ENCODE results near the gene RGS16.
"Not testable (repeated sequence)": the region's sequence is repeated elsewhere in the genome, so short reads cannot be mapped to it uniquely, and the experiment has no call there.

RGS16 gene, protein sequence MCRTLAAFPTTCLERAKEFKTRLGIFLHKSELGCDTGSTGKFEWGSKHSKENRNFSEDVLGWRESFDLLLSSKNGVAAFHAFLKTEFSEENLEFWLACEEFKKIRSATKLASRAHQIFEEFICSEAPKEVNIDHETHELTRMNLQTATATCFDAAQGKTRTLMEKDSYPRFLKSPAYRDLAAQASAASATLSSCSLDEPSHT

DNA sequence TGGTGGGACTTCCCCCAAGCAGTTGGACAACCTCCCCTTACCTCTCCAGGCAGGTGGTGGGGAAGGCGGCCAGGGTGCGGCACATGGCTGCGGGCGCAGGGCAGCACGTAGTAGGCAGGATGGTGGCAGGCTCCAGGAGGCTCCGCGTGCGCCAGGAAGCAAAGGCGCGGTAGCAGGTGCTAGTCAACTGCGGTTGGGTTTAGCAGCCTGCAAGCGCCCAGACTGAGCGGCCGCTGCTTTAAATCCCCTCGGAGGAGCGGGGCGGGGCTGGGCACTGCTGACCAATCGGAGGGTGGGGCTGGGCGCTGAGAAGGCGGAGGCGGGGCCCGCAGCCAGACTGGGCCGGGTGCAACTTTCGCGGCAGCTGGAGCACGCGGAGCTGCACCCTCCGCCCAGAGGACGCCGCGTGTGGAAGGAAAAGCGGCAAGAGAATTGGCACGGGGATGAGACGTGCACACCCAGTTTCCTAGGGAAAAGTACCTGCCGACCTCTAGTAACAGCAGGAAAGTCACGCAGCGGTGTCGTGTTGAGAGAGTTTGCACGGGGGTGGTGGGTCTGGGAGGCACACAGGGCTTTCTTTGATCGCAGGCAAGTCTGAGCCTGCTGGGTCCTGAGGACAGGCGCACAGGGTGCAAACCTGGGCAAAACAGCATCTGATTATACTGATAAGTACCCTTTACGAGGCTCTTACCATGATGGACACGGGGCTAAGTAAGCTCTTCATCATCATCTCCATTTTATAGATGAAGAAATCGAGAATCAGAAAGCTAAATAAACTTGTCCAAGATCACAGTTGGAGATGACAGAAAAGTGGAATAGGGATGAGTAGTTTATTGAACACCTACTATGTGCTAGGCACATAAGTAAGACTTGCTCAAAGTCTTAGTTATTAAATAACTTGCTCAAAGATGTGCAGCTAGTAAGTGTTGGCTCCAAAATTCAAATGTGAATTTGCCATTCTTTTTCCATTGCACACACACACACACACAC lies at the start of gene RGS16:
Gene RGS16 (minus strand): TSS at position 215 of the 990 bp plus-strand sequence. CDS start 130 bp downstream, at position 85.
- no peak for DNase-seq (ENCODE audit: low read depth, low spot score)

DNA sequence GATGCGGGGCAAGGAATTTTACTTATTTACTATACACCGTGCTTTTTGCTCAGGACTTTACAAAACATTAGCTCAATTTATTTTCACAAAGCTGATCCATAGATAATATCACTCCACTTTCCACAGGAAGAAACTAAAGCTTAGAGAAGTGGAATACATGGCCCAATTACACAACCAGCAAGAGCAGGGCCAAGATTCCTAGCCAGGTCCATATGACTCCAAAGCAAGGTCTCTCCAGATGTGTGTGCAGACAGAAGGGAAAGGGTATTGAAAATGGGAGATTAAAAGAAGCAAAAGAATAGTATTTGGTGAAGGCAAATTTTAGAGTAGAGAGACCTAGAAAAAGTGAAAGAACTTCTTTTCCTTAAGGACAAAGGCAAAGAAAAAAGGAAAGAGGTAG lies 49.8 kb upstream of the RGS16 start:
- no peak for DNase-seq (ENCODE audit: low read depth, low spot score)

DNA sequence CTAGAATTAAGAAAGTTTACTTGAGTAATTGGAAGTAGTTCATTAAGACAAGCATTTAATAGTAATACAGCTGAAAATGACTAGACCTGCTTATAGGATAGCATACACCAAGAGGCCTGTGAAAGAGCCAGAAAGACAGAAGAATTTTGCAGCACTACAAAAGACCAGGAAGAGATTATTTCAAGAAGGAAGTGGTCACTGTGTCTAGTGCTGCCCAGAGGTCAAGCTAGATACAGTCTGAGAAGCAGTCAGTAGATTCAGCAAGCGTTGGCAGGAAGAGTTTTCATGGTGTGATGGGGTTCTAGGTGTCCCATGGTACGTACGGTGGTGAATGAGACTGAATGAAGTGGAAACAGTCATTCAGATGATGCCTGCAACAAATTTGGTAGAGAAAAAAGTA lies 48.7 kb upstream of the RGS16 start:
- DNase-seq (ENCODE audit: low read depth, low spot score), result no peak

DNA sequence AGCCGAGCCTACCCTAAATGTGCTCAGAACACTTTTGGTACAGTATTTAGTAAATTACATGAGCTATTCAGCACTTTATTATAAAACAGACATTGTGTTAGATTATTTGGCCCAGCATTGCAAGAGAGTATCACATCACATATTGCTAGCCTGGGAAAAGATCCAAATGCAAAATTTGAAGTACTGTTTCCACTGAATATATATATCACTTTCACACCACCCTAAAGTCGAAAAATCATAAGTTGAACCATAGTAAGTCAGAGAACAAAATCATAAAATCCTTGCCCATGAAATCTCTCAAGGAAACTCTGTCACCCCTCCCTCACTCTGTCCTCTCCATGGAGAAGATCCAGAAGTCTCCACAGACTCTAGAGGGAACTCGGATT lies 47.1 kb upstream of the RGS16 start:
- DNase-seq (ENCODE audit: low read depth, low spot score), result no peak

DNA sequence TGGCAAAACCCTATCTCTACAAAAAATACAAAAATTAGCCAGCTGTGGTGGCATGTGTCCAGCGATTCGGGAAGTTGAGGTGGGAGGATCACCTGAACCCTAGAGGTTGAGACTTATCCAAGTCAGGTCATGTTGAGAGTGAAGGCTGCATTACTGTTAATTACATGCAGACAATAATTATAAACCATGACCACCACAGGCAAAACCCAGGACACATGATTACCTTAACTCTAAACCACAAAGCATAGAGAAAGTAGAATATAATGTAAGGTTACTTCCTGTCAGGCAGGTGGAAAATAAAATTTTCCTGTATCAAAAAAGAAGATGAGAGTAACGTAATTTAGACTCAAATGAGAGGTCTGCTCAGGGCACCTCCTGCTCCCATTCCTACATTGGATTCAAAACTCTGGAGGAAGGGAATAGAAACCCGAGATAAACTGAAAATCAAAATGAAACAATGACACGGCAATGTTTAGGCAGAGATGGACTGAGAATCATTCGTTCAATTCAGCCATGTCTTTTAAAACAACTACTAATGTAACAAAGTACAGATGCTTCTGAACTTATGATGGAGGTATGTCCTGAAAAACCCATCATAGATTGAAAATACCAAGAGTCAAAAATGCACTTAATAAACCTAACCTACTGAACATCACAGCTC lies 46.6 kb upstream of the RGS16 start:
- no peak for DNase-seq (ENCODE audit: low read depth, low spot score)

DNA sequence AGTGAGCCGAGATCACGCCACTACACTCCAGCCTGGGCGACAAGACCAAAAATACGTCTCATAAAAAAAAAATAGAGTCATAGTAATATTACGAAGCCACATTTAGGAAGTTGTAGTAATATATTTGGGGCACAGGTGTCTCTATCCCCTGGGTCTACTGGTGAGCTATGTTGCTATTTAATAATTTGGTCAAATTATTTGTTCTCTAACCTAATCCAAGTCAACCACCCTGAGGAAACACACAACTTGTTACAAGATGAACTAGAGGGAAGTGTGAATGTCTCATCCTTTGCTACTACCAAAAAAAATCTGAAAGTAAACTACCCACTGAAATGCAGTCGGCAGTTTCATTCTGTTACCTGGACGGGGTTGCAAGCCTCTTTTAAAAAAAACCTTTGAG lies 44.9 kb upstream of the RGS16 start:
- no peak for DNase-seq (ENCODE audit: low read depth, low spot score)

DNA sequence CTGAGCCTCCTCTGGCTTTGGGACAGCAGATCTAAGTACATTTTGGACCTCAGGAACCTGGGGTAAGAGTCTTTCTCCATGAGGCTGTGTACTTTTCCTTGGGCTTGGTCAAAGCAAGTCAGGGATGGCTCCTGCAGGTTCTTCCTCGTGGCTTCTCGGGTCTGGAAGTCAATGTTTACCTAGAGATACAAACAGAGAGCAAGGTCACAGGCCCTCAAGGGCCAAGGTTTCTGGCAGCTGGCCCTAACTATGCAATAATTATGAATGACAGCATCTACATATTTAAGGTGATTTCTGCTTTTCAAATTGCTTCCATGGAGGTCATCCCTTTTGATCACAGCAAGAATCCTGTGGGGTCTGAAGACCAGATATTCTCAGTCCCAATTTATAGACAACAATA lies 42.5 kb upstream of the RGS16 start:
- no peak for DNase-seq (ENCODE audit: low read depth, low spot score)

DNA sequence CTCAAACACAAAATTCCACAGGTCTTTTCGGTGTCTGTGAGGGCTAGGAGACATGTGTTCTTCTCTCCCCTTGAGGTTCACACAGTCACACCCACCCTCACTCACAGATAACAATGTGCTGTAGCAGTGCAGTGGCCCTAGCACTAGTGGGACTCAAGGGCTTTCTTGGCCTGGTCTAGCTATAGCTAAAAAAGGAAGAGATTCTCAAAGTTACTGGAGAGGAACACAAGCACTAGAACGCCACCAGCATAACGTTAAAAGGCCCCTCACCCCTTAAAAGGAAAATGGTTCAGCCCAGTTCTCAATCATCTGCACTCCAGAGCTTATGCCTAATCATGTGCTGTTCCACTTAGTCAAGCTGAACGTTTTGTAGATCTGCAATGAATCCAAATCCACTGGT lies 40.7 kb upstream of the RGS16 start:
- no peak for DNase-seq (ENCODE audit: low read depth, low spot score)

DNA sequence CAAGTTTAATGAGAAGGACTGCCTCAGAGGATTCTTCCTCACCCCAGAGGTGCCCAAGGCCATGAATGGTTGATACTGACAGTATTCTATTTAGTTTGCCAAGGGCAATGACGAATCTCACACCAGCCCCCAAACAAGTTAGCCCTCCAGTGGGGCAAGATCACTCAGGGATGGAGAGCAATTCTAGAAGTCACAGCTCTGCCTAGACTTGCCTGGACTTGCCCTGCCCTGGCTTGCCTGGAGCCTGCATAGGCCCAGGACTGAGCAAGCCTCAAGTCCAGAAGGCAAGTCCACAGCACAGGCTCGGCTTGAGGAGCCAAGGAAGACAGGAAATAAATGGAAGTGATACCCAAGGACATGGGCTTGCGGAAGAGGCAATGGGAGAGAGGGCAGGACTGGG lies 39.5 kb upstream of the RGS16 start:
- DNase-seq (ENCODE audit: low read depth, low spot score), result no peak

DNA sequence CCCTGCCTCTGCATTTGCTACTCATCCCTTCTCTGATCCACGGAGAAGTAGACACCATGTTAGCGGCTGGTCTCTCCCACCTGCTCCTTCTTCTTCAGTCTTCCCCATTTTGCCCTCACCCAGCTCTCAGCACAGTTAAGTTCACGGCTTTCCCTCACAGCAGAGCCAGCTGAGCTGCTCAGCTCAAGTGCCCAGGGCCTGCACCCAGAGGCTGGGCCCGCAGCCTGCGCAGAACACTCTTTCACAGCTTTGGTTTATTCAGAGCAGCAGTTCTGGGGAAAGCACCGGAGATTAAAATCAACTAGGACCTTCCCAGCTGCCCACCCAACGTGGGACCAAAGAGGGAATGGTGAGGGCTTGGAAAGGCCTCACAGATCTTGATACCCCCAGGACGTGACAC lies 38.3 kb upstream of the RGS16 start:
- no peak for DNase-seq (ENCODE audit: low read depth, low spot score)

DNA sequence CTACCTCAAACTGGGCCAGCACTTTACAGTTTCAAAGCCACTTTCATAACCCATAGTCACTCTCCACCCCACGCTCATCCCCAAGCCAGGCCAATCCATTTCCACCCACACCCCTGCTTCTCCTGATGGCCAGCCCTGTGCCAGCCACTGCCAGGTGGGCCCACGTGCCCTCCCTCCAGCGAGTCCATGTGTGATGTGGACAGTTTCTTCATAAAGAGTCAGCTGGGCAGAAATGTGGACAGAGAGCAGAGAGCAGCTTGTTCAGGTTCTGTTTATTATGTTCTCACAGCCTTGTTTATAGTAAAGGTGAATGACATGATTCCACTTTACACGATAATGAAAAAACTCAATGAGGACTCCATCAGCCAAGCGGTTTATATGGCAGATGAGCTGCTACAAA lies 37.4 kb upstream of the RGS16 start:
- DNase-seq (ENCODE audit: low read depth, low spot score), result no peak

DNA sequence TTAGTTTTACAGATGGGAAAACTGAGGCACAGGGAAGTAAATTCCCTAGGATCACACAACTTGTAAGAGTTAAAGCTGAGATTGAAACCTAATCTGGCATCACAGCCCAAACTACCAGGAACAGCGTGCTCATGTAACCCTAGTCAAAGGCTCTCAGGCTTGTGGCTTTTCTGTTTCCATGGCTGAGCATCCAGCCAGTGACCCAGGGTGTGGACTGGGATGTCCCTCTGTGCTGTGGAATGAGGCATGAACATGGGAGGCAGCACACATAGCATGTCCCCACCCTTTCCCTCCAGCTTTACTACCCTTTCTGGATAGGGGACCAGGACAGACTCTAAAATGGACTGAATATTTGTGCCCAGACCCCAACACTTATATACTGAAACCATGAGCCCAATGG lies 35.1 kb upstream of the RGS16 start:
- DNase-seq (ENCODE audit: low read depth, low spot score), result no peak

DNA sequence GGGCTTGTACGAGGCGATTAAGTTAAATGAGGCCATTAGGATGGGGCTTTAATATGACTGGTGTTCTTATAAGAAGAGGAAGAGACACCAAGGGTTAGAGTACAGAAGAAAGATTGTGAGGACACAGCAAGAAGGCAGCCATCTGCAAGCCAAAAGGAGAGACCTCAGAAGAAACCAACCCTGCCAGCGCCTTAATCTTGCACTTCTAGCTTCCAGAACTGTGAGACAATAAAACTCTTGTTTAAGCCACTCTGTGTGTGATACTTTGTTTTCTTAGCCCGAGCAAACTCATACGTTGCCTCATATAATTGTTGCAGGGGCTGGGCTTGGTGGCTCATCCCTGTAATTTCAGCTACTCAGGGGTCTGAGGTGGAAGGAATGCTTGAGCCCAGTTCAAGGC lies 33.6 kb upstream of the RGS16 start:
- no peak for DNase-seq (ENCODE audit: low read depth, low spot score)

DNA sequence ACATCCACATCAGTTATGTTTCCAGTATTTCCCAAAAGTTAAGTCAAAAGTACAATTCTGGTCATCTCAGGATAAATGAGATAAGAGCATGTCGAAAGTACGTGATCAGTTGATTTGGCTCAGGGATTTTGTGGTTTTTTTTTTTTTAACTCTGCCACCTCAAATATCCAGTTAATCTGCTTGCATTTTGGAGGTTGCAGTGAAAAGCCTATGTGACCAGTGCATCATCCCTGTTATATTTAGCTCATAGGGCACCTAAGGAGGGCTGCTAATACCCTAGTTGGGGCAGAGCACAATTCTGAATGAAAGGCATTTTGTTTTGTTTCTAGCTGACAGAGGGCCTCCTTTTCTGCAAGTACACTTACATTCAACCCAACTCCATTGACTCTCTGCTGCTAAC lies 31.7 kb upstream of the RGS16 start:
- DNase-seq (ENCODE audit: low read depth, low spot score), result no peak

DNA sequence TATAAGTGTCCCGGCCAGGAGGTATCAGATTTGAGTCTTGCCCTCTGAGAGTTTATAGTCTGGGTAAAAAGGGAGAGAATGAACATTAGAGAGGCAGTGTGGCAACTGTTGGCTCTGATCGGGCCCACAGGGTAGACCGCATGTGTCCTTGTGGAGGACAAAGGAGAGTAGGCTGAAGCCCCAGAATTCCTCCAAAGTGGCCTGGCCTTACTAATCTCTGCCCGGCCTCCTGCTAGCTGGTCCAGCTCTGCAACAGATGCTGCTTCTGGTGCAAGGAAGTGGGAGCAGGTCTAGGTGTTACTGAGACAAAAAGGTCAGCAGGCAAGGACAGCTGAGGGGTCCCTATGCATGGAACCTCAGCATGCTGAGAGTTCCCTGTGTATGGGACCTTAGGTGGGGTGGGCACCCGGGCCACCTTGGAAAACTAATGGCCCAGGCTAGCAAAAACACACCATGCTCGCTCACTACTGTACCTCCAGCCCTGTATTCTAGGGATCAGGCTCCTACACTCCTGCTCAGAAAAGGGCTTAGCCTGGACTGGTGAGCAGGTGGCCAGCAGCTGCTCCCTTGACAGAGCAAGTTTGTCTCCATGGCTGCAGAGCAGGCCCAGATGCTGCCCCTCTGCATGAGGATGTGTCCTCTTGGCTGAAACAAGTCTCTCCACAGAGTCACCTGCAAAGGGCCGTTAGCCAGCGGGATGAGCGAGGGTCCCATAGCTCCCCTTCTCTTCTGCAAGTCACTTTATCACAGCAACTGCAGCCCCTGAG lies 30.3 kb upstream of the RGS16 start:
- DNase-seq (ENCODE audit: low read depth, low spot score), result no peak

DNA sequence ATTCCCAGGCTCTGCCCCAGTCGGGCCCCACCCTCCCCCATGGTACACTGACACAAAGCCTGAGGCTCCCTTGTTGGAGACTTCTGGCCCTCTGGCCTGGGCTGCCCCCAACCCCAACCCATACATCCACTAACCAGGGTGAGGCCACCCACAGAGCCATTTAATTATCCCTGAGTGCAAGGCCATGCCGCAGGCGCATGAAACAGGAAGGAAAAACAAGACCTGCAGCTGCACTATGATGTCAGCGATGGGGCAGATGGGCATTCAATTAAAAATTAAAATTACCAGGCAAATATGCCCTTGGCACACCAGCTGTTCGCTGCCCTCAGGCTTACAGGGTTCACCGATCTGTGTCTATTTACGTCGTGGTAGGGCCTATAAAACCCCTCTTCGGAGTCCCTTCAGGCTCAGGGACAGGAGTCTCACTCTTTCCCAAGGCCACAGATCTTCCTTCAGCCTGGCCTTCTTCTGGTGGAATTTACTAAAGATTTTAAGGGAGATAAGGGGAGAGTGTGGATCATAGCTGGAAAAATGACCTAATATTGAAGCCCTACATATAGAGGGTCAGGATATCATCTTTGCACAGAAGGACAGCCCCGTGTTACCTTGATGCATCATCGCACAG lies 29.6 kb upstream of the RGS16 start:
- DNase-seq (ENCODE audit: low read depth, low spot score), result no peak

DNA sequence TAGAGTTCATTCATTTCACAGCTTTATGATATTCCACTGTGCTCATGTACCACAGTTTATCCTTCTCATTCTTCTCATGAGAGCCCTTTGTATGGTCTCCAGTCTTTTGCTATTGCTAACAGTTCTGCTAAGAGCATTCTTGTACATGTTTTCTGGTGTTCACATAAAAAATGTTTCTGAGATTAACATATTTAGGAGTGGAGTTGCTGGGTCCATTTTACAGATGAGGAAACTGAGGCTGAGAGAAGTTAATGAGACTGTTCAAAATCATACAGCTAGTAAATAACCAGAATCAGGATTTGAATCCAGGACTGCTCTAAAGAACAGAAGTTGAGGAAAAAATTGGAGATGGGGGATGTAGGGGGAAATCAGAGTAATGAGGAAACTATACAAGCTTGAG lies 28.8 kb upstream of the RGS16 start:
- DNase-seq (ENCODE audit: low read depth, low spot score), result no peak

DNA sequence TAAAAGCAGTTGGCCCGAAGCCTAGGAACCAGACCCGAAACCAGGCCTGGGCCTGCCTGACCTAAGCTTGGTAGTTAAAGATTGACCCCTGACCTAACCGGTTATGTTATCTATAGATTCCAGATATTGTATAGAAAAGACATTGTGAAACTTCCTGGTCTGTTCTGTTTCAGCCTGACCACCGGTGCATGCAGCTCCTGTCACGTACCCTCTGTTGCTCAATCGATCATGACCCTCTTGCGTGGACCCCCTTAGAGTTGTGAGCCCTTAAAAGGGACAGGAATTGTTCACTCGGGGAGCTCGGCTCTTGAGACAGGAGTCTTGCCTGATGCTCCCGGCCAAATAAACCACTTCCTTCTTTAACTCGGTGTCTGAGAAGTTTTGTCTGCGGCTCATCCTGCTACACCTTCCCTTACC lies 28.3 kb upstream of the RGS16 start:
- DNase-seq (ENCODE audit: low read depth, low spot score), result not testable (repeated sequence)

DNA sequence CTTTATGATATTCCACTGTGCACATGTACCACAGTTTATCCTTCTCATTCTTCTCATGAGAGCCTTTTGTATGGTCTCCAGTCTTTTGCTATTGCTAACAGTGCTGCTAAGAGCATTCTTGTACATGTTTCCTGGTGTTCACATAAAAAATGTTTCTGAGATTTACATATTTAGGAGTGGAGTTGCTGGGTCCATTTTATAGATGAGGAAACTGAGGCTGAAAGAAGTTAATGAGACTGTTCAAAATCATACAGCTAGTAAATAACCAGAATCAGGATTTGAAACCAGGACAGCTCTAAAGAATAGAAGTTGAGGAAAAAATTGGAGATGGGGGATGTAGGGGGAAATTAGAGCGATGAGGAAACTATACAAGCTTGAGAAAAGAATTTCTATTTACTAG lies 27.8 kb upstream of the RGS16 start:
- DNase-seq (ENCODE audit: low read depth, low spot score), result no peak

DNA sequence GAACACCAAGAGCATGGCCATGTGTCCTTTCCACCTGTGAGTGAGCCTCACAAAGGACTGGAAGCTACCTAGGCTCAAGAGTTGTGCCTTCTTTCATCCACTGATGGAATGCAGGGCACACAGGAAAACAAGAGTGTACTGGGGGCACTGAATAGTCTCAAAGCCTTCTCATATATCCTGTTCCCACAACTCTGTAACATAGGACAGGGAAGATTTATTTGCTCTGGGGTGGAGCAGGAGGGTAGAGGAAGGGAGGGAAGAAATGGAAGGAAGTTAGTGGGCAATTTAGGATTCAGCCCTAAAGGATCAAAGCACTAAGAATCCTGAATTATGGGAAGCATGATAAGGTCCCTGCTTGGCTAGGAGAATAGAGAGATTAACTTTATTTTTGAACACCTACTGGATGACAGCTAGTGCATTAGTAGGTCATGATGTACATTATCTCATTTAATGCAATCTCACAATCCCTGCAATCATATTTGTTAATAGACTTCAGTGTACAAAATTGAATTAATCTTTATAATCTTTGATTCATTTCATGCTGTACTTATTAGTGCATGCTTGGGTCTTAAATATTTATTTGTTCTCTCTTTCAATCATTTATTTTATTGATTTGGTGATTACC lies 27.0 kb upstream of the RGS16 start:
- DNase-seq (ENCODE audit: low read depth, low spot score), result no peak

DNA sequence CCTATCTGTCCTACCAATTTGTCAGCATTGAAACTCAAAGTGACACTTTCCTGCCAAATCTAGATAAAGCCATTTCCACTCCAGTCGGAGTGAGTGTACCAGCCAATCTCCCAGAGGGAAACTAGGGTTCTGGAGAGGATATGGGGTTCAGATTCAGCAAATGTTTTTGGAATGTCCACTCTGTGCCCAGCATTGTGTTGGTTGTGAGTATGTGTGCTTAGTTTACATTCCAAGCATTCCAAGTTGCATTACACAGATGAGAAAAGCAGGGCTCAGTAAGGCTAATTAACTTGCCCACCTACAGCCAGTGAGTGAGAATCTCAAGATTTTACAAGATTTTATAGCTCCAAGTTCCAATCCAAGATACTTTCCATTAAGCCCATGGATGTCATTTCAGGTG lies 26.4 kb upstream of the RGS16 start:
- no peak for DNase-seq (ENCODE audit: low read depth, low spot score)
